HepG2 (cell line): ENCODE results near the gene NAPEPLD. TPM values are rescaled to one million over a fixed set of nuclear protein-coding genes. Genes with fewer than 3 reads are reported as not detected.

ENCODE experiments used
- ARHGAP35 ChIP-seq: sonication (generic); formaldehyde crosslinking; IDR thresholded peaks from 2 replicates; pipeline ENCODE4 v1.9.0; 2022; ENCODE audit warnings: mild to moderate bottlenecking, inconsistent platforms, moderate library complexity, missing genetic modification reagents, borderline replicate concordance
- ELF3 ChIP-seq: IDR thresholded peaks from 2 replicates; pipeline ENCODE4 v1.6.1; 2016; ENCODE audit warnings: missing genetic modification reagents, missing compliant biosample characterization
- MATR3 ChIP-seq: sonication (generic); formaldehyde crosslinking; IDR thresholded peaks from 2 replicates; pipeline ENCODE4 v1.4.0; 2020; ENCODE audit warnings: missing genetic modification reagents
- PHB2 ChIP-seq: fragments of 450-650 bp; IDR thresholded peaks from 2 replicates; pipeline ENCODE4 v1.6.1; 2018; ENCODE audit not compliant: partially characterized antibody
- SOX5 ChIP-seq: IDR thresholded peaks from 2 replicates; pipeline ENCODE4 v1.6.1; 2016; ENCODE audit warnings: borderline replicate concordance
- ZNF235 ChIP-seq: sonication (generic); formaldehyde crosslinking; IDR thresholded peaks from 2 replicates; pipeline ENCODE4 v1.8.1; 2023; ENCODE audit warnings: mild to moderate bottlenecking, missing genetic modification reagents, borderline replicate concordance
- ZNF362 ChIP-seq: sonication (generic); formaldehyde crosslinking; IDR thresholded peaks from 2 replicates; pipeline ENCODE4 v1.4.0; 2020; ENCODE audit warnings: missing genetic modification reagents, mild to moderate bottlenecking, borderline replicate concordance
- ZNF597 ChIP-seq: sonication (generic); formaldehyde crosslinking; IDR thresholded peaks from 2 replicates; pipeline ENCODE4 v1.5.0; 2020; ENCODE audit warnings: missing genetic modification reagents
- ZNF598 ChIP-seq: sonication (generic); formaldehyde crosslinking; IDR thresholded peaks from 2 replicates; pipeline ENCODE4 v1.5.1; 2020; ENCODE audit warnings: mild to moderate bottlenecking, missing genetic modification reagents, borderline replicate concordance
- ZNF609 ChIP-seq: sonication (generic); formaldehyde crosslinking; IDR thresholded peaks from 2 replicates; pipeline ENCODE4 v1.4.0; 2020; ENCODE audit warnings: mild to moderate bottlenecking, missing genetic modification reagents, borderline replicate concordance
- ZNF614 ChIP-seq: IDR thresholded peaks from 2 replicates; pipeline ENCODE4 v1.6.1; 2018; ENCODE audit warnings: missing biosample characterization, missing genetic modification reagents, inconsistent platforms, borderline replicate concordance
- ZSCAN22 ChIP-seq: sonication (generic); formaldehyde crosslinking; IDR thresholded peaks from 2 replicates; pipeline ENCODE4 v1.4.0; 2020; ENCODE audit warnings: mild to moderate bottlenecking, missing genetic modification reagents
- polyA plus RNA-seq, 8 experiments: library from polyadenylated mRNA; depleted of rRNA in 3 of 8; stranded (reverse) in 7 of 8; unstranded in 1 of 8; fragments of >200 nt; fragmentation: Illumina TruSeq in 4 of 8; extraction: Trizol in 4 of 8; gene quantifications; 2 replicates each; pipeline versions ENCODE4 v1.2.1 to v1.2.3, GENCODE V29; 2011 to 2016; ENCODE audit warnings: low read depth in 4 of 8, missing spikeins in 1 of 8, mixed read lengths in 1 of 8; ENCODE audit not compliant: insufficient read depth in 1 of 8
- total RNA-seq, 5 experiments: library from RNA; depleted of rRNA; stranded (reverse); fragments of >200 nt; fragmentation: Illumina TruSeq; extraction: Trizol; gene quantifications; 2 replicates each; pipeline ENCODE4 v1.2.3, GENCODE V29; 2016; ENCODE audit warnings: low read depth in 1 of 5

Gene NAPEPLD
- total and polyA plus RNA-seq, 2 of the 13 experiments (the other 11 are each of a cell fraction or from before 2014, with no cell fraction given) = 3.4 to 5.6 TPM

- TF ChIP-seq ZNF609 (CRISPR knock-in tag) = peak; percentile 49; the same call in 1 of the 2 replicates
- TF ChIP-seq ZNF235 = no peak
- peak; percentile 52; the same call in 1 of the 2 replicates for TF ChIP-seq SOX5 (CRISPR knock-in tag)
- no peak for TF ChIP-seq PHB2
- peak; percentile 66 for TF ChIP-seq ELF3
- TF ChIP-seq ZSCAN22 (CRISPR knock-in tag) = no peak
- no peak for TF ChIP-seq MATR3 (CRISPR knock-in tag)
- no peak for TF ChIP-seq ARHGAP35 (CRISPR knock-in tag)
- no peak for TF ChIP-seq ZNF597 (CRISPR knock-in tag)
- TF ChIP-seq ZNF598 (CRISPR knock-in tag) = 0 out of 2 replicates have a peak, but pooled peaks have one; percentile 65
- peak; percentile 72; the same call in 1 of the 2 replicates for TF ChIP-seq ZNF362 (CRISPR knock-in tag)
- peak; percentile 69 for TF ChIP-seq ZNF614 (CRISPR knock-in tag)
Measured at GRCh38 chr7:103106005-103106702, 42.7 kb downstream of the NAPEPLD start (continued).
